CD8-positive, alpha-beta memory T cell (primary cell): ENCODE measurements around the gene PPHLN1. TPM values are rescaled to one million over a fixed set of nuclear protein-coding genes. Genes with fewer than 3 reads are reported as not detected.
A peak's percentile ranks its signal among the peaks of the same experiment; 100 is the strongest.

Experiments used
- CTCF ChIA-PET: fragments of 350-600 bp; sonication (Branson Sonifier 250); formaldehyde crosslinking; loops from one replicate; lab custom pipeline; 2021; ENCODE audit warnings: antibody characterized with exemption; lab: Charles Lee
- POLR2A ChIA-PET: fragments of 350-600 bp; sonication (Branson Sonifier 250); formaldehyde crosslinking; loops from one replicate; lab custom pipeline; 2021; ENCODE audit warnings: antibody characterized with exemption; lab: Charles Lee
- DNase-seq, 5 donors: peaks; one replicate each; pipeline versions ENCODE4 v3.0.0 to v3.0.0-alpha.2; 2020 to 2022; ENCODE audit warnings: mixed read lengths in 1 of 5
- H3K27ac ChIP-seq: one replicate; pipeline ENCODE4 v1.7.0; 2013; ENCODE audit warnings: low read depth, mild to moderate bottlenecking, low read length, moderate library complexity
- H3K27me3 ChIP-seq: 2 replicates; pipeline ENCODE4 v1.7.0; 2013; ENCODE audit warnings: low read length, mild to moderate bottlenecking; ENCODE audit not compliant: insufficient read depth, poor library complexity, severe bottlenecking
- H3K36me3 ChIP-seq: 2 replicates; pipeline ENCODE4 v1.7.0; 2013; ENCODE audit warnings: mild to moderate bottlenecking, low read length, moderate library complexity; ENCODE audit not compliant: insufficient read depth
- H3K4me1 ChIP-seq: 2 replicates; pipeline ENCODE4 v1.7.0; 2013; ENCODE audit warnings: mild to moderate bottlenecking, low read length, moderate library complexity; ENCODE audit not compliant: insufficient read depth
- H3K4me3 ChIP-seq: 2 replicates; pipeline ENCODE4 v1.7.0; 2013; ENCODE audit warnings: mild to moderate bottlenecking, low read length
- H3K9me3 ChIP-seq: 2 replicates; pipeline ENCODE4 v1.7.0; 2013; ENCODE audit warnings: mild to moderate bottlenecking, low read length
- H3K27ac Mint-ChIP-seq, 8 donors: one replicate each; pipeline ENCODE4 v1.8.0; 2020 to 2021; ENCODE audit warnings: mixed read lengths in 8 of 8, mild to moderate bottlenecking in 6 of 8, inconsistent platforms in 3 of 8, moderate library complexity in 3 of 8
- H3K27me3 Mint-ChIP-seq, 2 donors: one replicate each; pipeline ENCODE4 v1.8.0; 2020 to 2021; ENCODE audit warnings: mixed read lengths in 2 of 2, mild to moderate bottlenecking in 1 of 2, moderate library complexity in 1 of 2
- H3K36me3 Mint-ChIP-seq, 3 donors: one replicate each; pipeline ENCODE4 v1.8.0; 2020 to 2021; ENCODE audit warnings: mixed read lengths in 3 of 3, inconsistent platforms in 1 of 3, mild to moderate bottlenecking in 1 of 3
- H3K4me1 Mint-ChIP-seq, 3 donors: one replicate each; pipeline ENCODE4 v1.8.0; 2020 to 2021; ENCODE audit warnings: mixed read lengths in 3 of 3, inconsistent platforms in 1 of 3, mild to moderate bottlenecking in 1 of 3
- H3K4me3 Mint-ChIP-seq, 7 donors: one replicate each; pipeline ENCODE4 v1.8.0; 2020 to 2021; ENCODE audit warnings: mixed read lengths in 7 of 7, mild to moderate bottlenecking in 6 of 7, moderate library complexity in 4 of 7, inconsistent platforms in 2 of 7
- H3K9me3 Mint-ChIP-seq, 5 donors: one replicate each; pipeline ENCODE4 v1.8.0; 2020 to 2022; ENCODE audit warnings: mixed read lengths in 5 of 5, mild to moderate bottlenecking in 3 of 5, moderate library complexity in 2 of 5, inconsistent platforms in 1 of 5
- polyA plus RNA-seq: library from polyadenylated mRNA; unstranded; fragments of 300-500 nt; fragmentation: Illumina TruSeq; gene quantifications from one replicate; pipeline ENCODE4 v1.2.3, GENCODE V29; 2021
- total RNA-seq, 2 experiments: library from RNA; stranded (reverse); gene quantifications; one replicate each; pipeline ENCODE4 v1.2.3, GENCODE V29; 2021

PPHLN1 gene
- total and polyA plus RNA-seq, 3 experiments from 2014 or later = 75.8 to 151 (median 76.3) TPM

DNA sequence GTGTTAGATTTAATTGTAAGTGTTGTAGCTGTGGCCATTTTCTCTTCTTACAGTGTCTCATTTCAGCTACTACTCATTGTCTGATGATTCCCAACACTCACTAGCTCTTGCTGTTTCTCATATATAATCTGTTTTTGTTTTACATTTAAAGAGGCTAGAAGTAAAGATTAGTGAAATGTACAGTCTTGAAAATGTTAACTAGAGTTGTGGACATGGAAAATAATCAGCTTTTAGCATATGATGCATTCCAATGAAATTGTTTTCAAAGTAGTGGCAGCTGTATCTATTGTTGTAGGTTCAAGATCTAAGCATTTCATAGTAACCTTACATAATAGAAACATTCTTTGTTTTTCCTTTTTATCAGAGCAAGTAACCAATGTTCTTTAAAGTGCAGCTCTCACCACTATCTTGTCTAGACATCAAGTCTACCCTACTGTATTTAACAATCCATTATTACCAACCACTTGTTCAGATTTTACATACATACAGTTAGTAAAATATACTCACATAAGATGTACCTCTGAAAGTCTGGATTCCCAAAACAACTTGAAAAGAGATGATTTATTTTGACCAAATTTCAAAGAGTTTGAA, 76.9 kb downstream of the PPHLN1 start:
- H3K27ac Mint-ChIP-seq = no peak overlapping the region
- no peak overlapping the region for H3K27ac ChIP-seq
- ChIA-PET POLR2A (no interaction called here), CTCF (no interaction called here)
- peaks cover 5% of the 10 kb centered on the region for H3K36me3 ChIP-seq
- H3K9me3 ChIP-seq = no peaks in the 10 kb centered on the region
- no peaks in the 10 kb centered on the region for H3K4me1 ChIP-seq
- no peaks in the 10 kb centered on the region for H3K27me3 Mint-ChIP-seq
- DNase-seq = no peak
- no peaks in the 10 kb centered on the region for H3K27me3 ChIP-seq
- peaks cover 2 to 13% (median 11%) of the 10 kb centered on the region in 3 donors for H3K4me1 Mint-ChIP-seq
- H3K9me3 Mint-ChIP-seq = no peaks in the 10 kb centered on the region
- peaks cover 8 to 74% (median 19%) of the 10 kb centered on the region in 3 donors for H3K36me3 Mint-ChIP-seq
- no peak overlapping the region for H3K4me3 ChIP-seq
- no peak overlapping the region for H3K4me3 Mint-ChIP-seq

- ChIA-PET POLR2A (no interaction called here), CTCF (interaction anchor here (1.9 kb wide), 1 partner anchor 17 kb away, joined by 4 read pairs; no protein-coding TSS in a partner anchor)
- Histone ChIP-seq H3K9me3 (no peaks in the 10 kb centered on the region), H3K4me3 (no peak overlapping the region), H3K4me1 (no peaks in the 10 kb centered on the region), H3K27me3 (no peaks in the 10 kb centered on the region), H3K36me3 (no peaks in the 10 kb centered on the region), H3K27ac (no peak overlapping the region)
- Mint-ChIP-seq H3K9me3 (no peaks in the 10 kb centered on the region), H3K36me3 (peaks cover 8 to 58% (median 13%) of the 10 kb centered on the region in 3 donors), H3K27ac (peak overlapping the region in 1 of 8 donors; percentile 23), H3K4me3 (no peak overlapping the region), H3K4me1 (peaks cover 4 to 31% (median 28%) of the 10 kb centered on the region in 3 donors), H3K27me3 (no peaks in the 10 kb centered on the region)
- no peak for DNase-seq
These were observed 81.3 kb downstream of the PPHLN1 start for GRCh38 chr12:42407306-42407705.

- CTCF ChIA-PET = no interaction called here
These were observed 83.5 kb downstream of the PPHLN1 start for GRCh38 chr12:42409471-42409870.

DNA sequence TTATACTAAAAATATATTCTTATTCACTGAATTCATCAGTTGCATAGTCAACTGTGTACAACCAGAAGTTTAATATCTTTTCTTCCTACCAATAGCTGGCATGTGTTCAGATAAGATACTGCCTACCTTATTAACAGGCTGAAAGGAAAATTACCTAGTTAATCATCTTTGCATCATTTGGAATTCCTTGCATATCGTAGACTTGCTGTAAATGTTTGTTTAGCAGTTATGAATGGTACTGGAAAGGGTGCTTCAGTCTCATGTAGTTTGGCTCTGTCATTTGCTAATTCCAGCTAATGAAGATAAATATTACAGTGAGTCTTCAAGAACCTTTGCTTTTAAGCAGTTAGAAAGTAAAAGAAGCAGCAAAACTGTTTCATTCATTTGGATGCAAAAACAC, 84.4 kb downstream of the PPHLN1 start:
- POLR2A ChIA-PET = no interaction called here
- Mint-ChIP-seq H3K36me3 (peaks cover 12 to 60% (median 17%) of the 10 kb centered on the region in 3 donors), H3K27me3 (no peaks in the 10 kb centered on the region), H3K4me3 (no peak overlapping the region), H3K4me1 (peaks cover 12 to 47% (median 41%) of the 10 kb centered on the region in 3 donors), H3K9me3 (no peaks in the 10 kb centered on the region), H3K27ac (peak overlapping the region in 2 of 8 donors; percentile 15 to 17)
- DNase-seq = no peak
- CTCF ChIA-PET = no interaction called here
- Histone ChIP-seq H3K27ac (no peak overlapping the region), H3K27me3 (no peaks in the 10 kb centered on the region), H3K9me3 (no peaks in the 10 kb centered on the region), H3K4me3 (no peak overlapping the region), H3K36me3 (no peaks in the 10 kb centered on the region), H3K4me1 (no peaks in the 10 kb centered on the region)

More at GRCh38 chr12:42409471-42409870, 83.5 kb downstream of the PPHLN1 start:
- no peak for DNase-seq
- Histone ChIP-seq H3K4me1 (no peaks in the 10 kb centered on the region), H3K36me3 (no peaks in the 10 kb centered on the region), H3K27me3 (no peaks in the 10 kb centered on the region), H3K27ac (no peak overlapping the region), H3K9me3 (no peaks in the 10 kb centered on the region), H3K4me3 (no peak overlapping the region)
- Mint-ChIP-seq H3K27me3 (no peaks in the 10 kb centered on the region), H3K36me3 (peaks cover 13 to 61% (median 19%) of the 10 kb centered on the region in 3 donors), H3K4me3 (no peak overlapping the region), H3K27ac (peak overlapping the region in 3 of 8 donors; percentile 38 to 74 (median 43)), H3K9me3 (no peaks in the 10 kb centered on the region), H3K4me1 (peaks cover 12 to 44% (median 39%) of the 10 kb centered on the region in 3 donors)
- POLR2A ChIA-PET = no interaction called here

DNA sequence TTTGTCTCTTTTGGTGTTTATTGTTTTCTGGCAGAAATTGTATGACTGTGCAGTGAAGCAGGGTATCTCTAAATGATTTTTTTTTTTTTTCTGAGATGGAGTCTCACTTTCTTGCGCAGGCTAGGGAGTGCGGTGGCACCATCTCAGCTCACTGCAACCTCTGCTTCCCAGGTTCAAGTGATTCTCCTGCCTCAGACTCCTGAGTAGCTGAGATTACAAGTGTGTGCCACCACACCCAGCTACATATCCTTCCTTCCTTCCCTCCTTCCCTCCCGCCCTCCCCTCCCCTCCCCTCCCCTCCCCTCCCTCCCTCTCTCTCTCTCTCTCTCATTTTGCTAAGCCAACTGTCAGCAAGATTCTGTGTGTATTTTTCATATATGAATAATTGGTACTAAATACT, 94.4 kb downstream of the PPHLN1 start:
- H3K36me3 Mint-ChIP-seq = peaks cover 9 to 37% (median 10%) of the 10 kb centered on the region in 3 donors
- H3K27ac Mint-ChIP-seq = peak overlapping the region in 1 of 8 donors; percentile 58
- no peaks in the 10 kb centered on the region for H3K9me3 Mint-ChIP-seq
- ChIA-PET CTCF (no interaction called here), POLR2A (no interaction called here)
- no peak overlapping the region for H3K4me3 Mint-ChIP-seq
- H3K27me3 ChIP-seq = no peaks in the 10 kb centered on the region
- no peaks in the 10 kb centered on the region for H3K27me3 Mint-ChIP-seq
- no peak for DNase-seq
- no peaks in the 10 kb centered on the region for H3K9me3 ChIP-seq
- no peak overlapping the region for H3K27ac ChIP-seq
- H3K4me1 ChIP-seq = no peaks in the 10 kb centered on the region
- no peaks in the 10 kb centered on the region for H3K36me3 ChIP-seq
- no peak overlapping the region for H3K4me3 ChIP-seq
- H3K4me1 Mint-ChIP-seq = peaks cover 28 to 60% (median 40%) of the 10 kb centered on the region in 3 donors

- Histone ChIP-seq H3K36me3 (no peaks in the 10 kb centered on the region), H3K27ac (no peak overlapping the region), H3K9me3 (no peaks in the 10 kb centered on the region), H3K4me1 (no peaks in the 10 kb centered on the region), H3K4me3 (no peak overlapping the region), H3K27me3 (no peaks in the 10 kb centered on the region)
- ChIA-PET POLR2A (no interaction called here), CTCF (no interaction called here)
- peaks cover 27 to 57% (median 36%) of the 10 kb centered on the region in 3 donors for H3K4me1 Mint-ChIP-seq
- no peak overlapping the region for H3K4me3 Mint-ChIP-seq
- no peak for DNase-seq
- no peaks in the 10 kb centered on the region for H3K9me3 Mint-ChIP-seq
- H3K27me3 Mint-ChIP-seq = no peaks in the 10 kb centered on the region
- H3K27ac Mint-ChIP-seq = peak overlapping the region in 1 of 8 donors; percentile 35
- peaks cover 7 to 31% (median 9%) of the 10 kb centered on the region in 3 donors for H3K36me3 Mint-ChIP-seq
These were observed 96.1 kb downstream of the PPHLN1 start for GRCh38 chr12:42421844-42422779.

DNA sequence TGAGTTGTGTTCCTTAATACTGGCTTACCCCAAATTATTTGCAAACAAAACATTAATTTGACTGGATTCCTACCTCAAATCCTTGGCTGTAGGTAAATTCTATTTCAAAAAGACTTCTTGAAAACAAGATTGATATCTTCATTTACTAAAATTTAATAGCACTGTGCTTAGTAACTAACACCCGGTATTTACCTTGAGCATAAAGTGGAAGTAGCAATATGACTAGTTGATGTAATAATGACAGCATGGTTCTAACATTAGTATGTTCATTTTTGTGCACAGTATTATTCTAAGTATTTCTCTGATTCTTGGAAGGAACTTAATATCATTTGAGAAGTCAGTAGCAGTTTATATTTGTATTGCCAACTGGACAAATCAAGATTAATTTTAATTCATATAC, 96.8 kb downstream of the PPHLN1 start:
- peaks cover 12 to 36% (median 16%) of the 10 kb centered on the region in 3 donors for H3K36me3 Mint-ChIP-seq
- peaks cover 27 to 56% (median 35%) of the 10 kb centered on the region in 3 donors for H3K4me1 Mint-ChIP-seq
- Histone ChIP-seq H3K27ac (no peak overlapping the region), H3K9me3 (no peaks in the 10 kb centered on the region), H3K36me3 (no peaks in the 10 kb centered on the region), H3K4me3 (no peak overlapping the region), H3K4me1 (no peaks in the 10 kb centered on the region), H3K27me3 (no peaks in the 10 kb centered on the region)
- H3K27me3 Mint-ChIP-seq = no peaks in the 10 kb centered on the region
- H3K27ac Mint-ChIP-seq = no peak overlapping the region
- no peak for DNase-seq
- no peak overlapping the region for H3K4me3 Mint-ChIP-seq
- CTCF ChIA-PET = no interaction called here
- no peaks in the 10 kb centered on the region for H3K9me3 Mint-ChIP-seq
- POLR2A ChIA-PET = no interaction called here

DNA sequence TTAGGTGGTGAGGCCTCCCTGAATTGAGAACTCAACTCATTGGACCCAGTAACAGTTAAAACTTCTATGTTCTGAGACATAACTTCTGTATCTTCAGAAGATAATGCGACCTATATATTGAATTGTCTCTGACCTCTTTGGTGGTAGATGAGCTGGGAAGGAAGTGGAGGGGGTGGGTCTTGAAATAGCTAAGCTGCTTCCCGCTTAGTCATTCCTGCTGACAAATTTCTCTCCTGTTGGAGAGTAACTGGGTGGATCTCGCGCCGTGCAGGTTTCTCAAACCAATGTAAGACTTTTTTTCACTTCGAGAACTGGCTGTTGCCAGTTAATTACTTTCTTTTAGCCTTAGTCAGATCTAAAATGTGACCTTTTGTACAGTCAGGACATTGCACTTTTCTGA, 100.8 kb downstream of the PPHLN1 start:
- Mint-ChIP-seq H3K9me3 (no peaks in the 10 kb centered on the region), H3K36me3 (peaks cover 12 to 50% (median 34%) of the 10 kb centered on the region in 3 donors), H3K27me3 (no peaks in the 10 kb centered on the region), H3K4me1 (peaks cover 12 to 39% (median 14%) of the 10 kb centered on the region in 3 donors), H3K27ac (peak overlapping the region in 2 of 8 donors; percentile 6 to 32), H3K4me3 (peak overlapping the region in 1 of 7 donors; percentile 34)
- no peaks in the 10 kb centered on the region for H3K4me1 ChIP-seq
- peak overlapping the region; percentile 40 for H3K27ac ChIP-seq
- H3K36me3 ChIP-seq = peaks cover 7% of the 10 kb centered on the region
- no peaks in the 10 kb centered on the region for H3K27me3 ChIP-seq
- CTCF ChIA-PET = interaction anchor here (0.6 kb wide), 1 partner anchor 128 kb away, joined by 4 read pairs; no protein-coding TSS in a partner anchor
- POLR2A ChIA-PET = no interaction called here
- no peak overlapping the region for H3K4me3 ChIP-seq
- H3K9me3 ChIP-seq = no peaks in the 10 kb centered on the region
- no peak for DNase-seq
